GM18861 (cell line): ENCODE measurements around the gene ANKRD13B.

ENCODE experiments used
- ATAC-seq: cut with Tn5 transposase; IDR thresholded peaks from one replicate; pipeline ENCODE4 v1.9.1; 2021; ENCODE audit not compliant: unreplicated experiment

The ANKRD13B gene

GRCh38 chr17:29581583-29582253 lies 11.2 kb upstream of the ANKRD13B start:
- no peak for ATAC-seq

GRCh38 chr17:29582254-29582765 lies 10.6 kb upstream of the ANKRD13B start:
- ATAC-seq, result no peak

DNA sequence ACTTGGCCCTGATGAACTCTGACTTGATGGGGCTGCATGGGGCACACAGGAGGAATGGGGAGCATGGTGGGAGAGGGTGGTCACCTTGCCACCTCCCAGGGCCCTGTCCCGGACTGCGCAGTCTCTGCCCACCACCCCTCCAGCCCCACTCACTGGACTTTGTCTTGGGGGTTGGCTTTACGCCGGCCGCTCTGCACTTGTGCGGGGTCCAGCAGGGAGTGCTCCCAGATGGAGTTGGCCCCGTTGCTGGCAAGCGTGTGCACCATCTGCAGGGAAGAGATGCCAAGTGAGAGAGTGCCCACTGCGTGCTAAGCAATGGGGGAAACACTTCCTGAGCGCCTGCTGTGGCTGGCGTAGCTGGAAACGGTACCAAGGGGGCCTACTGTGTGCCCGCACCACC lies 10.2 kb upstream of the ANKRD13B start:
- ATAC-seq, result no peak

GRCh38 chr17:29583324-29584248 lies 9.3 kb upstream of the ANKRD13B start:
- ATAC-seq, result no peak

GRCh38 chr17:29584452-29585079 lies 8.4 kb upstream of the ANKRD13B start:
- no peak for ATAC-seq

GRCh38 chr17:29585080-29585751 lies 7.7 kb upstream of the ANKRD13B start:
- no peak for ATAC-seq

DNA sequence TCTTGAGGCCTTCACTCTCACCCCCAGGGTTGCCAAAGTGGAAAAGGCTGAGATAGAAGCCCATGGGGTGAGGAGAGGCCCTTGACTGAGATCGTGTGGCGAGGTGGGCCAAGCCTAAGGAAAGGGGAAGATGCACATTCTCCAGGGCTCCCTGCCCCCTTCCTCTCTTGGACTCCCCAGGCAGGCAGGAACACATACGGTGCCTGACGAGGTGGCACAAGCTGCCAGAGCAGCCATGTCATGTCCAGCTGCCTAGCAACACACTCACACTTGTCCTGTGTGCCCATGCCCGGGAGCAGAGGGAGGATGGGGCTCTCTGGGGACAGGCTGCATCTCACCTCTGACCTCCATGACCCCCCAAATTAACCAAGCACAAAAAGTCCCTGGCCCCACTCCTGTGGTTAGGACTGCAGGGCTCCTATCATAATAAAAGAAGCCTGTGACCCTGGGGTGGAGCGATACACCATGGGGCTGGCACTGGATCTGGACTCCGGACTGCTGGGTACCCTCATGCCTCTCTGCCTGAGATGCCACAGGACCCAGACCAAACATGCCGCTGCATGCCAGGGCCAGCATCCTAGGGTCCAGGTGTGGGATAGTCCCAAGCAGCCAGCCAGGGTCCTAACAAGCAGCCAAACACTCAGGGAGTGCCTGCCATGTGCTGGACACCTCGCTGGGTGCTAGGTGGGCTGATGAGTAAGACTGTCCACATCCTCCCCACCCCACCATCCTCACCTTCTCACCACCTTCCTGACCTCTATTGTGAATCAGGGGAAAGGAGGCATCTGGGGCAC lies 6.1 kb upstream of the ANKRD13B start:
- ATAC-seq, result no peak

DNA sequence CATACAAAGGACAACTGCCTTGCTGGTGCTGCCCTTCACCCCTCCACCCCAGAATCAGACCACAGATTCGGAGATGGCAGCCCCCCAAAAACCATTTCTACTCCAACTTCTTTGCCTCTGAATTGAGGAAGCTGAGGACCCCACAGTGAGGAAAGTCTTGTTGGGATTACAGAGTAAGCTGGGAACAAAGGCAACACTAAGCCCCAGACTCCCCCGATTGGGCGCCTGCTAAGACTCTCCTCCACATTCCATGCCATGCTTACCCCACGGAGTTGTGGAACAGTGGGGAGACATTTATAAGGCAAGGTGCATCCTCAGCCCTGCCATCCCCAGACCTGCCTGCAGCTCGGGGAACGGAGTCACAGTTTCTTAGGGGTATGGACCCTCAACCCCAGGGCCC lies 5.3 kb upstream of the ANKRD13B start:
- ATAC-seq, result no peak

DNA sequence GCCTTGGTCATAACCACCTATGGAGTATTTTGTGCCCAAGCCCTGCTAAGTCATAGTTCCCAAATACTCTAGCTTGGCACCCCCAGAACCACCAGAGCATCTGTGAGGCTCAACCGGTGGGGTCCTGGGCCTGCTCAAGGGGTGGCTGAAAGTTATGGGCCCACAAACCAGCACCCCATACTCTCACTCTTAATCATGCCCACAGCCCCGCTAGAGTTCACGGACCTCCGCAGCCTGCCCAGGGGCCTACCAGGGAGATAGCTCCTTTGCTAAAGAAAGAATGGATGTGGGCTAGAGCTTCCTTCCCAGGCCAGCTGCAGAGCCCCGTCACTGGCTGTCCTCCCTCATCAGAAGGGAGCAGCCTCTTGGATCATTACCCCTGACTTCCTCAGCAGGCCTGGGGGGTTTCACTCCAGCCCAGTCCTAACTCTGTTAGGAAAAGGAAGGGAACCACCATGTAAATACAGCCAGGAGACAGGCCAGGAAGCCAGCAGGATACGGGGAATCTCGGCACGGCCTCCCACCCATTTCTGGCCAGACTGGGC lies 4.8 kb upstream of the ANKRD13B start:
- no peak for ATAC-seq

- peak; percentile 6 for ATAC-seq
Measured at GRCh38 chr17:29588562-29589411, 4.1 kb upstream of the ANKRD13B start.

GRCh38 chr17:29589524-29590410 lies 3.2 kb upstream of the ANKRD13B start, which contains the start of gene GIT1:
TSS of gene GIT1 (minus strand) at chr17:29589648. CDS start at chr17:29589378, 270 bp downstream.
- peak; percentile 53 for ATAC-seq

- no peak for ATAC-seq
Measured at GRCh38 chr17:29590411-29591145, 2.4 kb upstream of the ANKRD13B start.

- no peak for ATAC-seq
Measured at GRCh38 chr17:29591146-29591736, 1.7 kb upstream of the ANKRD13B start.

- ATAC-seq, result no peak
Measured at GRCh38 chr17:29591737-29592608, 959 bp upstream of the ANKRD13B start.

DNA sequence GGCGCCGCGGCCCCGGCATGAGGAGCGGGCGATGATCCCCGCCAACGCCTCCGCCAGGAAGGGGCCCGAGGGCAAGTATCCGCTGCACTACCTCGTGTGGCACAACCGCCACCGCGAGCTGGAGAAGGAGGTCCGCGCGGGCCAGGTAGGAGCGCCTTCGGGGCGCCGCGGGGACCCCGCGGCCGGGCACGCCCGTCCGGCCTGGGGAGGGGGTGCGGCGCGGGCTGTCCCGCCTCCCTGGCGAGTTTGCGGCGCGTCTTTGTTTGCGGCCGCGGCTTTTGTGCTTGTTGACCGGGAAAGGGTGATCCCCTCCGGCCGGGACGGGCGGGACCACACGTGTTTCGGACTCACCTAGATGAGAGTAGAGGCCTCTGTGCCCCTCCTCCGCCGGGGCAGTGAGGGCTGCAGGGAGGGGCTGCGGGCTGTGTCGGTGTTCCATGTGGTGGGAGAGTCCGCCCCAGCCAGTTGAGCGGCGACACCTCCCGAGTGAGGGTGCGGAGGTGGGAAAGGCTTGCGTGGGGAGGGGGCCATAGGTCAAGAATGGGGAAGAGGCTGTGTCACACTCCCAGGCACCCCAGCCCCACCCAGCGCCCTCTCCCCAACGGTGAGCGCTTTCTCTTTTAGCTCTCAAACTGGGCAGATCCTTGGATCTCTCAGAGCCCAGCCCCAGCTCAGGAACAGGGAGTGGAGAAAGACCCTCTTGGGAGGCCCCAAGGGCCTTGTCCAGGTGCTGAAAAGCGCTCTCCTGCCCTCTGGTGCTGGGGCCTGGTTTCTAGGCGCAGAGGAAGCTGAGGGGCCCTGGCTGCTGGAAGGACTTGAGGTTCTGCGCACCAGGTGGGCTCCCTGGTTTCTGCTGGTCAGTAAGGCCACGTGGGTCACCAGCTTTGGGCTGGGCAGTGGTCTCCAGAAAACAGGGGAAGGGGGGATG lies 923 bp downstream of the ANKRD13B start:
- no peak for ATAC-seq
